Adrenal gland (tissue), 12 donors: ENCODE measurements around the gene CACNA1G. TPM values are rescaled to one million over a fixed set of nuclear protein-coding genes. Genes with fewer than 3 reads are reported as not detected.
A peak's percentile ranks its signal among the peaks of the same experiment; 100 is the strongest.

Experiments used
- DNase-seq, 7 donors: peaks; one replicate each; pipeline ENCODE4 v3.0.0-alpha.2; 2019 to 2020
- H3K27ac ChIP-seq, 5 donors: fragments of 200-600 bp; sonication (generic) in 4 of 5; 1 replicate in 3 of 5; 2 replicates in 2 of 5; pipeline versions ENCODE4 v1.5.1 to v1.8.0; 2016 to 2020; ENCODE audit warnings: mild to moderate bottlenecking in 1 of 5
- H3K27me3 ChIP-seq: fragments of 200-600 bp; 2 replicates; pipeline ENCODE4 v1.8.0; 2021
- H3K36me3 ChIP-seq, 2 donors: fragments of 200-600 bp; replicated peaks in 1 of 2; 1 replicate in 1 of 2; 2 replicates in 1 of 2; pipeline versions ENCODE4 v1.5.1 to v1.8.0; 2018 to 2022
- H3K4me1 ChIP-seq, 2 donors: fragments of 200-600 bp; replicated peaks in 1 of 2; 1 replicate in 1 of 2; 2 replicates in 1 of 2; pipeline versions ENCODE4 v1.5.1 to v1.8.0; 2018 to 2021
- H3K4me3 ChIP-seq, 4 donors: fragments of 200-600 bp; sonication (generic) in 3 of 4; one replicate each; pipeline ENCODE4 v1.5.1; 2016 to 2018
- H3K9me3 ChIP-seq, 3 donors: fragments of 200-600 bp; sonication (generic) in 1 of 3; replicated peaks in 1 of 3; 1 replicate in 2 of 3; 2 replicates in 1 of 3; pipeline versions ENCODE4 v1.5.1 to v1.8.0; 2016 to 2021
- POLR2A ChIP-seq, 2 donors: fragments of 450-650 bp; IDR thresholded peaks; one replicate each; pipeline ENCODE4 v1.6.1; 2017; ENCODE audit warnings: antibody characterized with exemption in 2 of 2, mild to moderate bottlenecking in 2 of 2, moderate library complexity in 1 of 2
- WGBS, 4 donors: extraction: QIAGEN DNeasy Blood & Tissue Kit in 2 of 4; methylation state at CpG; one replicate each; pipeline versions ENCODE4 v1.1.5 to v1.1.7; 2013 to 2017; 5-methylcytosine and 5-hydroxymethylcytosine counted together
- intact Hi-C, 2 donors: fragments of 100-400 bp; cut with DNase I; formaldehyde crosslinking; loops; one replicate each; pipeline versions ENCODE4 v1.14.1 to v1.15.0; 2022 to 2023
- polyA plus RNA-seq, 3 donors: library from polyadenylated mRNA; stranded (reverse); fragments of 200-250 nt in 2 of 3; fragments of 350-450 nt in 1 of 3; fragmentation: Illumina TruSeq in 1 of 3; extraction: RNeasy Lipid Tissue Mini Kit (QIAGEN cat#74804) in 1 of 3; gene quantifications; one replicate each; pipeline ENCODE4 v1.2.3, GENCODE V29; 2013 to 2014
- total RNA-seq, 9 donors: library from RNA; depleted of rRNA in 4 of 9; stranded (reverse); fragments of >200 nt in 4 of 9; fragments of 120-200 nt in 1 of 9; fragmentation: NEBNext Ultra II Directional in 1 of 9; extraction: Animal tissue kit (Norgen Biotek cat#: 25700) in 1 of 9; gene quantifications; one replicate each; pipeline versions ENCODE4 v1.1.0 to v1.2.4, GENCODE V29; 2013 to 2023
- TF ChIP-seq, protein P1 (sequence below), 6 experiments: fragments of 450-650 bp in 4 of 6; fragments of 200-600 bp in 2 of 6; sonication (generic) in 1 of 6; IDR thresholded peaks; 1 replicate in 5 of 6; 2 replicates in 1 of 6; pipeline versions ENCODE4 v1.5.1 to v1.8.0; 2016 to 2021; ENCODE audit warnings: antibody characterized with exemption in 6 of 6, mild to moderate bottlenecking in 2 of 6, moderate library complexity in 1 of 6
- donor health status: healthy with polysubstance abuse.
- donor health status: Bipolar disorder and iron deficiency.
- donor health status: DM: yes; HTN: yes; CAD: no.
- donor health status: DM: no; HTN: no; CAD: no.
- donor health status: DM: no; HTN: no; CAD: no.
- donor health status: DM: yes; HTN: yes; CAD: no.

Gene CACNA1G
- total and polyA plus RNA-seq, 12 donors, result 0.05 to 2.6 (median 0.14) TPM; not detected in 1

DNA sequence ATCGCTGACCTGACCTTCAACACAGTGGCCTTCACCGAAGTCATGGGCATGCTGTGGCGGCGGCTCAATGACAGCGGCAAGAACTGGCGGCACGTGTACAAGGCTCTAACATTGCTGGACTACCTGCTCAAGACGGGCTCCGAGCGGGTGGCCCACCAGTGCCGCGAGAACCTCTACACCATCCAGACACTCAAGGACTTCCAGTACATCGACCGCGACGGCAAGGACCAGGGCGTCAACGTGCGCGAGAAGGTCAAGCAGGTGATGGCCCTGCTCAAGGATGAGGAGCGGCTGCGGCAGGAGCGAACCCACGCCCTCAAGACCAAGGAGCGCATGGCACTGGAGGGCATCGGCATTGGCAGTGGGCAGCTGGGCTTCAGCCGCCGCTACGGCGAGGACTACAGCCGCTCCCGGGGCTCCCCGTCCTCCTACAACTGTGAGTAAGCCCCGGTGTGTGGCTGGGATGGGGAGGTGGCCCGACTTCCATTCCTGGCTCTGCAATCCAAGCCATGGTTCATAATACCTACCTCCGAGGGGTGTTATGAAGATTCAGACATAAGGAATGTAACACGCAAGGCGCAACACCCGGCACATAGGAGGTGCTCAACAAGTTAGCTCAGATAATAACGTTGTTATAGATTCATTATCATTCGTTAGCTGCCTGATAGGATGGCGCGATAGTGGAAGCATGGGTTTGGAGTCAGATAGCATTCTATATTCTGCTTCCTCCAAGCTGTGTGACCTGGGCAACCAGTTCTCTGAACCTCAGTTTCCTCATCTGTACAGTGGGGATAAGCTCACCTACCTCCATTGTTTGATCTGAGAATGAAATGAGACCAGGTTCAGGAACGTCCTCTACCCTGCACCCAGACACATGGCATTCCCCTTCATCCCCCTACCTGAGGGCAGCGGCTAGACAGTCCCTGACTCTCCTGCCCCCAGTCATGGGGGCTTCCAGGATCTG is 23.6 kb upstream of the CACNA1G start:
- TF ChIP-seq POLR2A (IDR thresholded peaks at IDR 0.05), result no peak
- TF ChIP-seq, protein P1, sequence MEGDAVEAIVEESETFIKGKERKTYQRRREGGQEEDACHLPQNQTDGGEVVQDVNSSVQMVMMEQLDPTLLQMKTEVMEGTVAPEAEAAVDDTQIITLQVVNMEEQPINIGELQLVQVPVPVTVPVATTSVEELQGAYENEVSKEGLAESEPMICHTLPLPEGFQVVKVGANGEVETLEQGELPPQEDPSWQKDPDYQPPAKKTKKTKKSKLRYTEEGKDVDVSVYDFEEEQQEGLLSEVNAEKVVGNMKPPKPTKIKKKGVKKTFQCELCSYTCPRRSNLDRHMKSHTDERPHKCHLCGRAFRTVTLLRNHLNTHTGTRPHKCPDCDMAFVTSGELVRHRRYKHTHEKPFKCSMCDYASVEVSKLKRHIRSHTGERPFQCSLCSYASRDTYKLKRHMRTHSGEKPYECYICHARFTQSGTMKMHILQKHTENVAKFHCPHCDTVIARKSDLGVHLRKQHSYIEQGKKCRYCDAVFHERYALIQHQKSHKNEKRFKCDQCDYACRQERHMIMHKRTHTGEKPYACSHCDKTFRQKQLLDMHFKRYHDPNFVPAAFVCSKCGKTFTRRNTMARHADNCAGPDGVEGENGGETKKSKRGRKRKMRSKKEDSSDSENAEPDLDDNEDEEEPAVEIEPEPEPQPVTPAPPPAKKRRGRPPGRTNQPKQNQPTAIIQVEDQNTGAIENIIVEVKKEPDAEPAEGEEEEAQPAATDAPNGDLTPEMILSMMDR (IDR thresholded peaks at IDR 0.05), result no peak
- Histone ChIP-seq H3K27me3 (no peaks in the 10 kb centered on the region), H3K4me1 (peaks cover 42 to 46% of the 10 kb centered on the region in 2 donors), H3K27ac (no peak overlapping the region), H3K4me3 (no peak overlapping the region), H3K36me3 (peaks cover 0 to 7% of the 10 kb centered on the region in 2 donors), H3K9me3 (no peaks in the 10 kb centered on the region)
- WGBS, 4 donors, result 76 to 97% (median 85%) methylated on average over 14 to 45 of the region's 45 CpGs
- DNase-seq, result no peak
- intact Hi-C loops, result no loop called here

DNA sequence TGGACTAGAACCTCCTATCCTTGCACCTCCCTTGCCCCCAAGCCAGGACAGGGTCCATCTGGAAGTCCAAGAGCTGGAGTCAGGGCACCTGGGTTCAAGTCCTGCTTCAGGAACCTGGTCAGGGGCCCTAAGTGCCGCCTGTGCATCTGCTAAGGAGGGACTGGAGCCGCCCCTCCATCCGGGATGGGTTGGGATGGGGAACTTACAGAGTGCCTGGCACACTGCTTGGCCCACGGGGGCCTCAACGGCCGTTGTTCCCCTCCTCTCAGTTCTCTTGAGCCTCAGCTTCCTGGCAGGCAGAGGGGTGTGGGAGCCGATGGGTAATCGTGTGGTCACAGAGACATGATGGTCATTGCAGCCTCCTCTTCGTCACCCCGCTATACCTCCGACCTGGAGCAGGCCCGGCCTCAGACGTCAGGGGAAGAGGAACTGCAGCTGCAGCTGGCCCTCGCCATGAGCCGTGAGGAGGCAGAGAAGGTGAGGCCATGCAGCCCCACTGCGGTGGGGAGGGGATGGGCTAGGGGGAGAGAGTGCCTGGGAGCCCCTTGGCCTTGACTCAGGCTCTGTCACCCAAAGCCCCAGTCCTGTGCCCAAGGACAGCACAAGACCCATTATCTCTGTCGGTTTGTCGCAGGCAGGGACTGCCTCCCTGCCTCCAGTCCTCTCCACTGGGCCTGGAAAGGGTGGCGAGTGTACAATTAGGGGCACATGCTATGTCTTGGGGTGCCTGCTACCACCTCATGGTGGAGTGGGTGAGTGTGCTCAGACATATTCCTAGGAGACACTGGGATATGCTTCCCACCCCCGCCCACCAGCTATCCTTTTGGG is 22.6 kb upstream of the CACNA1G start:
- no peaks in the 10 kb centered on the region for H3K27me3 ChIP-seq
- H3K4me3 ChIP-seq, result no peak overlapping the region
- 74 to 79% (median 75%) methylated on average over 8 to 20 of the region's 20 CpGs for WGBS, 4 donors
- H3K36me3 ChIP-seq, result peaks cover 0 to 7% of the 10 kb centered on the region in 2 donors
- no peak for TF ChIP-seq POLR2A (IDR thresholded peaks at IDR 0.05)
- TF ChIP-seq, protein P1 (IDR thresholded peaks at IDR 0.05), result no peak
- H3K9me3 ChIP-seq, result no peaks in the 10 kb centered on the region
- H3K4me1 ChIP-seq, result peaks cover 43 to 46% of the 10 kb centered on the region in 2 donors
- intact Hi-C loops, result no loop called here
- DNase-seq, result no peak
- H3K27ac ChIP-seq, result peak overlapping the region in 1 of 5 donors; percentile 30

DNA sequence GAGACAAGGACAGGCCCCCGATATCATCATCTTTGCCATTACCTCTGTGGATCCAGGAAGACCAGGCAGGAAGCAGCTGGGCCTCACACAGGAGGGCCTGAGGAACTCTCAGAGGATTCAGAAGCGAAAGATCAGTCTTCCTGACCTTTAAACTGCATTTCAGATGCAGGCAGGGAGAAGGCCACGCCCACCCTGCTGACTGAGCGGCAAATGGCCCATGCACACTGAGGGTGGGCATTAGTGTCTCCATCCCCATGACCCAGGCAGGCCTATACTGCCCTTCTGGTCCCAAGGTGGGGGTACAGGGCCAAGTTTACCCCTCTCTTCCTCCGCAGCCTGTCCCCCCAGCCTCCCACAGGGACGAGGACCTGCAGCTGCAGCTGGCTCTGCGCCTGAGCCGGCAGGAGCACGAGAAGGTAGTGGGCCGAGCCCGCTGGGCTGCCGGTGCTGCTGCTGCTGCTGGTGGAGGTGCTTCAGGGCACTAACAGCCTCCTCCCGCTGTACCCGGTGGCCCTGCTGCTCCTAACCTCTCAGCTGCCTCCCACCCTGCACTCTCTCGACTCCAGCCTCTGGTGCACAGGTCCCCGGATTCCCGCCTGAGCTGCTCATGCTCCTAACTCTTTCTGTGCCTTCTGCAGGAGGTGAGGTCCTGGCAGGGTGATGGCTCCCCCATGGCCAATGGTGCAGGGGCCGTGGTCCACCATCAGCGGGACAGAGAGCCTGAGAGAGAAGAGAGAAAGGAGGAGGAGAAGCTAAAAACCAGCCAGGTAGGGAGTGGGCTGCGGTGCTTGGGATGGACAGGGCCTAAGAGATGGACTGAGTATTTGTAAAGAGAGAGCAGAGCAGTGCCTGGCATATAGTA is 21.7 kb upstream of the CACNA1G start:
- Histone ChIP-seq H3K4me1 (peaks cover 43 to 44% of the 10 kb centered on the region in 2 donors), H3K4me3 (no peak overlapping the region), H3K36me3 (peaks cover 0 to 7% of the 10 kb centered on the region in 2 donors), H3K27ac (peak overlapping the region in 1 of 5 donors; percentile 30), H3K27me3 (no peaks in the 10 kb centered on the region), H3K9me3 (no peaks in the 10 kb centered on the region)
- TF ChIP-seq, protein P1 (IDR thresholded peaks at IDR 0.05), result no peak
- TF ChIP-seq POLR2A (IDR thresholded peaks at IDR 0.05), result no peak
- peak in 1 of 7 donors; percentile 31 for DNase-seq
- WGBS, 4 donors, result 68 to 81% (median 74%) methylated on average over 8 to 20 of the region's 20 CpGs
- intact Hi-C loops, result no loop called here
